HG03039 (cell line): Measurements from ENCODE around the gene PCCB.
A peak's percentile ranks its signal among the peaks of the same experiment; 100 is the strongest.
"Not testable (repeated sequence)": the region's sequence is repeated elsewhere in the genome, so short reads cannot be mapped to it uniquely, and the experiment has no call there.

Source experiments
- ATAC-seq: cut with Tn5 transposase; IDR thresholded peaks from one replicate; pipeline ENCODE4 v1.9.1; 2021; ENCODE audit warnings: mild to moderate bottlenecking, moderate library complexity; ENCODE audit not compliant: unreplicated experiment

PCCB gene

GRCh38 chr3:136250059-136250902, at the start of gene PCCB:
Gene PCCB, plus strand, starts transcription at chr3:136250340. Its CDS starts 36 bp downstream, at chr3:136250376.
- ATAC-seq = peak; percentile 98

DNA sequence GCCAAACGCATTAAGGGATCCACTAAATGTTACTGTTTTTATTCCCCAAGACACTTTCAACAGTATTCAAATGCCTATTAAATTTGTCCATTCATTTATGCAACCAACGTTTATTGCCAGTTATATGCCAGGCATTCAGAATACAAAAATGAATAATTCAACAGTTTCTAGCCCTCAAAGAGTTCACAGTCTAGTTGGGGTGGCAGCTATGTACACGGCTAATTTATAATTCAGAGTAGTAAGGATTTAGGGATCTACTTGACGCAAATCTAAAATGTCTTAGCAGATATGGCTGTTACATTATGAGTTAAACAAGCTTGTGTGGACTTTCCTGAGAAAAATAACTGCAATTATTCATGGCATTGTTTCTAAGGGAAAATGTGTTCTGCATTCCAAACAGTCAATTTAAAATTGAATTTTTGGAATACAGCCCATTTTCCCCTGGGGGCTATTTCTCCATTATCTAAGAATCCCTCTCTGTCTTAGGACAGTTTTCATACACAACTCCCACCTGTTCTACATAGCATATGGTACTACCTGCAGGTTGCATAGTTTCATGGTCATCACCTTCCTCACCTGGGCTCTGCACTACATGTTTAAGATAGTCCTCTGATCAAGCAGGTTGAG, 42.5 kb upstream of the PCCB start:
- ATAC-seq = no peak

GRCh38 chr3:136209921-136210320, 40.2 kb upstream of the PCCB start:
- ATAC-seq = no peak

- ATAC-seq = no peak
These were observed 38.6 kb upstream of the PCCB start for GRCh38 chr3:136211547-136211946.

DNA sequence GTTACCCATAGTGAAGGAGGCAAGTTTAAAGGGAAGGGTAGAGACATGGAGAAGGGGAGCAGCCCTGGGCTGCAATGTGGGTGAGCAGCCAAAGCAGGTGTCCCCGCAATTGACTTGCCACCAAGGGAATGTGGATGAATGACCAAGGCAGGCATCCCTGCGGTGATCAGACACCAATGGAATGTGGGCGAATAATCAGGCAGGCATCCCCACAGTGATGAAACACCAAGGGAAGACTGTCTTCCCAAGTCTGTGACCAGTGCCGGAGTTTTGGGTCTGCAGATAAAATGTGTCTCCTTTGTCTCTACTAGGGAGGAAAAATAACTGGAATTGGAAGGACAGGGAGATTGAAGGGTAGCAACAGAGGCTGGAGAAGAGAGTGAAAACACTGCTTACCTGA, 27.4 kb upstream of the PCCB start:
- not testable (repeated sequence) for ATAC-seq

GRCh38 chr3:136232413-136232812, 17.7 kb upstream of the PCCB start:
- no peak for ATAC-seq

GRCh38 chr3:136235545-136235944, 14.6 kb upstream of the PCCB start:
- ATAC-seq = no peak

DNA sequence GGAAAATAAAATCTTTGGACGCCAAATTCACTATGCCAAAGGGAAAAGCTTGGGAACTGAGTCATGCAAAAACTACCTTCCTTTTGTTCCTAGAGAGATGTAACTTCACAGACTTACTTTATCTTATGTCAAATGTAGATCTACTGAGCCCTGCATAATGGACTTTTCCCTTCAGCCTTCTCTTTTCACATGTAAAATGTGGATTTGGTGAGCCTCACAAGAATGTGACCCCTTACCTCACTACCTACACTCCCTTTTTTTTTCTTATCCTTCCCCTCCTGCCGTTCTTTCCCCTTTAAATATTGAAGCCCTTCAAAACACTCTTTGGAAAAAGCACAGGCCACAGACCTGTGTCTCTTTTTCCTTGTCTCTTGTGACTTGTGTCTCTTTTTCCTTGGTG, 14.0 kb upstream of the PCCB start:
- no peak for ATAC-seq

DNA sequence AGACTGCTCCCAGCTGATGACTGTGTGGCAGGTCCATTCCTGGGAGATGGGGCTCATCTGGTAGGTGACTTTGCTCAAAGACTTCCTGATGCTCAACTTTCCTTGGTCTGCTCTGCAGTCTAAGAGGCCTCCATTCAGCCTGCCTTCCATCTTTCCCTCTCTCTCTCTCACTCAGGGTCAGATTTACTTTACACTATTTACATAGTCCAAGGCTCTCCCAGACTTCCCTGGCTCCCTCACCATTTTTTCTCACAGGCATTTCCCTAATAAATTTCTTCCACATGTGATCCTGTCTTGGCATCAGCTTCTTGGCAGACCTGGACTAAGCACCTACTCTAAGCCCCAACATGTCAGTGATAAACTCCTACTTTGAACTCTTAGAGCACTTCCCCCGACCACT, 13.0 kb upstream of the PCCB start:
- ATAC-seq = no peak

GRCh38 chr3:136237961-136238649, 12.0 kb upstream of the PCCB start:
- ATAC-seq = no peak

DNA sequence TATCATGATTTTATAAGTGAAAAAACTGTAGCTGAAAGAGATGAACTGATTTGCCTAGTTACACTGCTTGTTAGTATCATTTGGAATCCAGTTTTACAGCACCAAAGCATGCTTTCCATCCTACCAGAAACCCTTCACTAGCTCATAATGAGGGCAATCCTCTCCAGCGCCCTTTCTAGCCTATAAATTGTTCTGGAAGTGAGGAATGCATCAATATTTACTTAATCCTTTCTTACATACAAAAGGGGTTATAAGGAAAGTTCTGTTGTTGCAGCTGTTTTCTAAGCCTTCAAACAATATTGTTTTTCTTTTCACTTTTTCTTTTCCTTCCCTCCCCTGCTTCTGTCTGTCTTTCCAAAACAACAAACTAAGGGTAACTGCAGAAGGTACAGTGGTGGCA, 11.0 kb upstream of the PCCB start:
- no peak for ATAC-seq

DNA sequence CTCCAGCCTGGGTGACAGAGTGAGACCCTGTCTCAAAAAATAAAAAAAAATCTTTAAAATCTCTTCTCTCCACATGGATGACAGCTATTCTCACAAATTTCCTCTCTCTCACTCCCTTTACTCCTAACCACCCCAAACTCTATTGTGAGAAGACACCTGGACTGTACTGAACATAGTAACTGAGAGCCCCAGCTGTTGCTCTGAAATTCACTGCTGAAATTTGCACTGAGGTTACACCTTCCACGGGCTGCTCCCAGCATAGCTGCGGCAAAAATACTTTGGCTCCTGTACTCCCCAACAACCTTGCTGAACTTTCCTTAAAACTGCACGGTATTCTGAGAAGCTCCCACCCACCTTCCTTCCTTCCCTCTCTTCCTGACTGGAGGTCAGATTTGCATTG, 4.4 kb upstream of the PCCB start:
- no peak for ATAC-seq

DNA sequence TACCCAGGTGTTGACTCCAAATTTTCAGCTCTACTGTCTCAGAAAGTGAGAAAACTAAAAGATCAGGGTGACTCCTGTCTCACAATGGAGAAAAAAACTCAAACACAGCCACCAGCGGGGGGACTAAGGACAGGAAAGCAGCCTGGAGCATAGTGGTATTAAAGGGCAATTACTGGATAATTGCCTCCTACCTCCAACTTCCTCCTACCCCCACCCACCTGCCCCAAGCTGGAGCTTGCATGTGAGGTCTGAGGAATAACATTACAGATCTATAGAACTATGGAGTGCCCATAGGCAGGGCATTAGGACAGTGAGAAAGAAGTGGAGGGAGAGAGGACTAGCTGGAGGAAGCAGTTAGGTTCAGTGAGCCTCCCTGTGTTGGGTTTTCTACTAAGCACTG, 2.7 kb upstream of the PCCB start:
- no peak for ATAC-seq

DNA sequence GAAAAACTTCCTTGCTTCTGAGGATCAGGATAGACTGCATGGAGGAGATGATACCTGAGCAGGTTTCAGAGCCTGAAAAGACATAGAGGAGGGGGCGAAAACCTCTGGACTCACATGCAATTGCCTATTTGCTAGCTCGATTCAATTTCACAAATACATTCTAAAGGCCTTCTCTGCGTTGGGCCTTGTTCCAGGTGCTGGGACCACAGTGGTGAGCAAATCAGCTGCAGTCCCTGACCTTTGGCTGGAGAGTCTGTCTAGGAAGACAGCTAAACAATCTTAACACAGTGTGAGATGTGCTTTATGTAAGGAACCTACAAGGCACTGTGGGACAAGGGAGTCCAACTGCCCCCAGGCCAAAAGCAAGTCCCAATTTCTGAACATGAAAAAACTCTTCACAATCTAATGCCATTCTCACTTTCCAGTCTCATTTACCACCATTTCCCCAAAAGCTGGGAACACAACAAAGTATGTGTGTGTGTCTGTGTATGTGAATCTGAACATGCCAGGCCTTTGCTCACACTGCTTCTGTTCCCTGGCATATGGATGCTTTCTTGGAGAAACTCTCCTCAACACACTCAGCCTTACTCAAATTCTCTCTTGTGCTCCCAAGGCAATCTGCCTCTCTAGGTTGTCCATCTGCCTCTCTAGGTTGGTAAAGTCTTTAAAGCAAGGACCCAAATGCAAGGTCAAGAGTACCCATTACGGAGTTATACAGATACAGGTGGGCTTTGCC, 2.1 kb upstream of the PCCB start:
- ATAC-seq = no peak

DNA sequence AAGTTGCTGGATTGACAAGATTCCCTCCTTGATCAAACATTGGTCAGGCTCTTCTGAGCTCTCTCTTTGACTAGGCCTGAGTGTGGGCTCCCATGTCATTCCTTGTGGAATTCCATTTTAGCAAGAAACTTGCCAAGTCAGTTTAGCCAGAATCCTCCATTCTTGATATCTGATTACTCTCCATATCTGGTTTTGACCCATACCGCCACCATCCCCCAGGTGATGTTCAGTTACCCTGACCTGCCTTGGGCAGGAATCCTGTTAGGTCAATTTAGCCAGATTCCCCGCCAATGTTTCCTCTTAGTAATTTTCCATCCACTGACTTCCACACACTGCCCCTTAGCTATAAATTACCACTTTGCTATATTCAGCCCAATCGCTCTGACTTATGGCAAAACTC, 1.0 kb upstream of the PCCB start:
- ATAC-seq = no peak

DNA sequence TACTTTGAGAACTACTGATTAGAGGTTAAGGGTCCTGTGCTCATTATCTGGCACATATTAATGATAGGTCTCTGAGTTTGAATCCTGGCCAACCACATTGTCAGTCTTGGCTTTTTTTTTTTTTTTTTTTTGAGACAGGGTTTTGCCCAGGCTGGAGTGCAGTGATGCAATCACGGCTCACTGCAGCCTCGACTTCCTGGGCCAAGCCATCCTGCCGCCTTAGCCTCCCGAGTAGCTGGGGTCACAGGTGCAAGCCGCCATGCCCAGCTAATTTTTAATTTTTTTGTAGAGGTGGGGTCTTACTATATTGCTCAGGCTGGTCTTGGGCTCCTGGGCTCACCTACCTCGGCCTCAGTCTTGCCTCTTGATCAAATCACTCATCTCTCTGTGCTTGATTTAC, 547 bp upstream of the PCCB start:
- ATAC-seq = no peak

DNA sequence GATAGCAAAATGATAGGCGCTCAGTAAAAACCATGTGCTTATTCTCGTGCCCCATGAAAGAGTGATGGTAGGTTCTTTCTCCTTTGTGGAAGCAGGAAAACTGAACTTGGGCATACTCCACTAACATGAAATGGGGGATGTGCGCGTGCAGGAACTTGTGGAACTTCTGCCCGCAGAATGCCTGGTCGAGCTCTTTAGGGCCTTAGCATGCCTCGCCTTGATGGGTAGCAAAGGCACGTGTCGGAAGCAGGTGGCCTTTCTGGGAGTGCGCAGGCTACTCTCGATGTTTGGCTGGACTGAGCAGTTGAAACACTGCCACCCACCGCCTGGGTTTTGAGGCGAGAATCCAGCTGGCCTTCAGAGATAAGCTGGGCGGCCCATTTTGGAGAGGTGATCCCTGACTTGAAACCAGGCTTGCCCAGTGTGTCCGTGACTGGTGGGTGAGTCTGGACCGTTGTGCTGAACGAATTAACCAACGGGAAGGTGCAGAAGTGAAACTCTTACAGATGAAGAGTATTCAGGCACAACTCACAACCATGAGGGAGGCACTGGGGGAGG, 842 bp downstream of the PCCB start:
- ATAC-seq = no peak

GRCh38 chr3:136251511-136251910, 1.4 kb downstream of the PCCB start:
- ATAC-seq = no peak

GRCh38 chr3:136255672-136256406, 5.7 kb downstream of the PCCB start:
- ATAC-seq = no peak

- ATAC-seq = no peak
These were observed 8.1 kb downstream of the PCCB start for GRCh38 chr3:136258199-136258598.
